ELF-1 (cell line): ENCODE data around the gene GRM7.

Experiments
- DNase-seq: peaks from one replicate; pipeline ENCODE4 v3.0.0-alpha.2; 2016; ENCODE audit warnings: low read depth, low spot score

Gene GRM7

DNA sequence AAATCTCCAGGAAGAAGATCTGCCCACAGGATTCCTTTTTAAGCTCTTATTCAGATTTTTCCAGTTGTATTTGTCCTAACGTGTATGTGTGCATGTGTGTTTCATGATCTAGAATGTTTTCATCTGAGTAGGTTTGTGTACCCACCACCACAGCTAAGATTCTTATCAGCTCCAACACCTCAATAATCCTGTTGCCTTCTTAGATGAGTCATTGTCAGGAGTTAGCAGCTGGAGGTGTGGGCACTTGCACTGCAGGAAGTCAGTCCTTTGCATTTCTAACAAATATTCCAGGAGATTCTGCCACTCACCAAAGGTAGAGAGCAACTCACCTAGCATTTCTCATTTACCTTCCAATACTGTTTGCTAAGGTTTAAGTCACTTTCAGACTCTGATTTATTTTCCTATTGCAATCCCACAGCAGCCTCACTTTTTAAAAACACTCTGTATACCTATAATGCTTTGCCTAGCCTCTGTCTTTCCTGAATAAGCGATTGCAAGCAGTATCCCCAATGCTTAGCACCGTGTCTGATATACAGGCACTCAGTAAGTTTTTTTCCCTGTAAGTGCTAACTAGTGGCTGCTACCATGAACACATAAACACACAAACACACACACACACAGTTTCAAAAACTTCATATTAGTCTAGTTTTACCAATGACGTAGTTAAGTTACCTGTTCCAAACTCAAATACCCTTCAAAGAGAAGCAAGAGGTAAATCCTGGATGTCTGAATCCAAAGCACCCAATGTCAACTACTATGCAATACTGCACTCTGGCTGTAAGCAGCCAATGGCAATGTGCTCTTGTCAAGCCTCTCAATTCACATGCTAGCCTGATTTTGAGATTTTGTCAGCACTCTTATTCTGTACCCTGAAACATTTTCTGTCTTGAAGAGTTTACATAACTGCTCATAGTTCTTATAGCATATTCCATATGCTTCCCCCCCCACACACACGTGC is 927.2 kb downstream of the GRM7 start:
- DNase-seq: peak; percentile 3

DNA sequence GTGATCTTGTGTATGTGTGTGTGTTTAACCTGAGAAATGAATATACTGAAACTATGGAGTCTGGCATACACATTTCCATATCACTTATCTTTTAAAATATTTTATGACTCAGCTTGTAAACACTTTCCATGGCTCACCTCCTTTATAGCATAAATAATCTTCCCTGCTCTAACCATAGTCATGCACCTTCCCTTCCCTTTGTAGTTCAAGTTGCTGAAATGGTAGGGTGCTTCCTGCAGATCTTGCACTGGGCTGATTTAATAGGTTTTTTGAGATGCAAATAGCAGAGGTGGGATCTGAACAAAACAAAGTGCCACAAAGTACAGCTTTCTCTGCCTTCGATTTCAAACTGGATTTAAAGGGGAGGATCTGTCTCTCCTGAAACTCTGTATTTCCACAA is 928.0 kb downstream of the GRM7 start:
- DNase-seq: peak; percentile 6

GRCh38 chr3:7789324-7789723 is 928.4 kb downstream of the GRM7 start:
- peak; percentile 4 for DNase-seq

DNA sequence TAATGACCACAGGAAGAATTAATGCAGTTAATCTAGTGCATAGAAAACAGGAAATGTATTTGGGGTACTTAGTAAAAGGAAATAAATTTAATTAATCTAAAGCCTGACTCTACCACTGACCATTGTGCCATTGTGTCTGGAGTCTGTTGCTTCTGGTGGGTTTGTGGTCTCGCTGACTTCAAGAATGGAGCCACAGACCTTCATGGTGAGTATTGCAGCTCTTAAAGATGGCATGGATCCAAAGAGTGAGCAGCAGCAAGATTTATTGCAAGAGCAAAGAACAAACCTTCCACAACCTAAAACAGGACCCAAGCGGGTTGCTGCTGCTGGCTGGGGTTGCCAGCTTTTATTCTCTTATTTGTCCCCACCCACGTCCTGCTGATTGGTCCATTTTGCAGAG is 929.2 kb downstream of the GRM7 start:
- no peak for DNase-seq
